Measurements from ENCODE around the gene USF1.
"Not testable (repeated sequence)": the region's sequence is repeated elsewhere in the genome, so short reads cannot be mapped to it uniquely, and the experiment has no call there.

The USF1 gene

GRCh38 chr1:161018631-161018930 is 27.2 kb downstream of the USF1 start:
- H3K36me3 ChIP-seq (ENCODE audit: insufficient read depth, low read length): no peaks in the 10 kb centered on the region

GRCh38 chr1:161017756-161018630 is 27.8 kb downstream of the USF1 start:
- H3K4me1 ChIP-seq (ENCODE audit: insufficient read depth, low read length): peaks cover 11% of the 10 kb centered on the region
- H2AFZ ChIP-seq (ENCODE audit: low read depth, low read length): no peak overlapping the region
- no peaks in the 10 kb centered on the region for H3K36me3 ChIP-seq (ENCODE audit: insufficient read depth, low read length)
- H3K4me2 ChIP-seq (ENCODE audit: insufficient read depth, low read length): no peak overlapping the region
- H3K27ac ChIP-seq (ENCODE audit: low read length): no peak overlapping the region
- H3K4me3 ChIP-seq (ENCODE audit: low read depth in 1 of 2, low read length in 2 of 2): no peak overlapping the region
- H3K9ac ChIP-seq (ENCODE audit: low read depth, low read length): no peak overlapping the region
- no peaks in the 10 kb centered on the region for H4K20me1 ChIP-seq (ENCODE audit: insufficient read depth, low read length)
- H3K79me2 ChIP-seq (ENCODE audit: insufficient read depth, low read length): no peaks in the 10 kb centered on the region
- TF ChIP-seq EZH2 (IDR thresholded peaks at IDR 0.05; ENCODE audit: borderline replicate concordance, low read depth, low read length, severe bottlenecking): no peak
- TF ChIP-seq, protein P1, sequence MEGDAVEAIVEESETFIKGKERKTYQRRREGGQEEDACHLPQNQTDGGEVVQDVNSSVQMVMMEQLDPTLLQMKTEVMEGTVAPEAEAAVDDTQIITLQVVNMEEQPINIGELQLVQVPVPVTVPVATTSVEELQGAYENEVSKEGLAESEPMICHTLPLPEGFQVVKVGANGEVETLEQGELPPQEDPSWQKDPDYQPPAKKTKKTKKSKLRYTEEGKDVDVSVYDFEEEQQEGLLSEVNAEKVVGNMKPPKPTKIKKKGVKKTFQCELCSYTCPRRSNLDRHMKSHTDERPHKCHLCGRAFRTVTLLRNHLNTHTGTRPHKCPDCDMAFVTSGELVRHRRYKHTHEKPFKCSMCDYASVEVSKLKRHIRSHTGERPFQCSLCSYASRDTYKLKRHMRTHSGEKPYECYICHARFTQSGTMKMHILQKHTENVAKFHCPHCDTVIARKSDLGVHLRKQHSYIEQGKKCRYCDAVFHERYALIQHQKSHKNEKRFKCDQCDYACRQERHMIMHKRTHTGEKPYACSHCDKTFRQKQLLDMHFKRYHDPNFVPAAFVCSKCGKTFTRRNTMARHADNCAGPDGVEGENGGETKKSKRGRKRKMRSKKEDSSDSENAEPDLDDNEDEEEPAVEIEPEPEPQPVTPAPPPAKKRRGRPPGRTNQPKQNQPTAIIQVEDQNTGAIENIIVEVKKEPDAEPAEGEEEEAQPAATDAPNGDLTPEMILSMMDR (IDR thresholded peaks at IDR 0.05; ENCODE audit: borderline replicate concordance, extremely low read depth, low read length, poor library complexity, severe bottlenecking): no peak
- no peaks in the 10 kb centered on the region for H3K27me3 ChIP-seq (ENCODE audit: insufficient read depth, low read length, poor library complexity)
- ATAC-seq (ENCODE audit: insufficient read depth, low read depth) (no peak), DNase-seq (no peak)
- no peaks in the 10 kb centered on the region for H3K9me3 ChIP-seq (ENCODE audit: insufficient read depth, low read length, severe bottlenecking)

More at GRCh38 chr1:161018631-161018930, 27.2 kb downstream of the USF1 start:
- peaks cover 5% of the 10 kb centered on the region for H3K4me1 ChIP-seq (ENCODE audit: insufficient read depth, low read length)
- no peak overlapping the region for H3K4me2 ChIP-seq (ENCODE audit: insufficient read depth, low read length)
- no peak overlapping the region for H3K4me3 ChIP-seq (ENCODE audit: low read depth in 1 of 2, low read length in 2 of 2)
- H2AFZ ChIP-seq (ENCODE audit: low read depth, low read length): no peak overlapping the region
- H3K27ac ChIP-seq (ENCODE audit: low read length): no peak overlapping the region
- TF ChIP-seq, protein P1 (IDR thresholded peaks at IDR 0.05; ENCODE audit: borderline replicate concordance, extremely low read depth, low read length, poor library complexity, severe bottlenecking): no peak
- no peak for TF ChIP-seq EZH2 (IDR thresholded peaks at IDR 0.05; ENCODE audit: borderline replicate concordance, low read depth, low read length, severe bottlenecking)
- H3K79me2 ChIP-seq (ENCODE audit: insufficient read depth, low read length): no peaks in the 10 kb centered on the region
- DNase-seq (no peak), ATAC-seq (ENCODE audit: insufficient read depth, low read depth) (no peak)
- H4K20me1 ChIP-seq (ENCODE audit: insufficient read depth, low read length): no peaks in the 10 kb centered on the region
- H3K27me3 ChIP-seq (ENCODE audit: insufficient read depth, low read length, poor library complexity): no peaks in the 10 kb centered on the region
- no peak overlapping the region for H3K9ac ChIP-seq (ENCODE audit: low read depth, low read length)
- H3K9me3 ChIP-seq (ENCODE audit: insufficient read depth, low read length, severe bottlenecking): no peaks in the 10 kb centered on the region

DNA sequence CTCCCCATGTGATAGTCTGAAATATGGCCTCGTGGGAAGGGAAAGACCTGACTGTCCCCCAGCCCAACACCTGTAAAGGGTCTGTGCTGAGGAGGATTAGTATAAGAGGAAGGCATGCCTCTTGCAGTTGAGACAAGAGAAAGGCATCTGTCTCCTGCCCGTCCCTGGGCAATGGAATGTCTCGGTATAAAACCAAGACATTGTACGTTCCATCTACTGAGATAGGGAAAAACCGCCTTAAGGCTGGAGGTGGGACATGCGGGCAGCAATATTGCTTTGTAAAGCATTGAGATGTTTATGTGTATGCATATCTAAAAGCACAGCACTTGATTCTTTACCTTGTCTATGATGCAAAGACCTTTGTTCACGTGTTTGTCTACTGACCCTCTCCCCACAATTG is 28.6 kb downstream of the USF1 start:
- not testable (repeated sequence) for H2AFZ ChIP-seq (ENCODE audit: low read depth, low read length); ATAC-seq (ENCODE audit: insufficient read depth, low read depth); H3K9ac ChIP-seq (ENCODE audit: low read depth, low read length); H3K9me3 ChIP-seq (ENCODE audit: insufficient read depth, low read length, severe bottlenecking); H3K27me3 ChIP-seq (ENCODE audit: insufficient read depth, low read length, poor library complexity); H3K36me3 ChIP-seq (ENCODE audit: insufficient read depth, low read length); H3K4me3 ChIP-seq (ENCODE audit: low read depth in 1 of 2, low read length in 2 of 2); H4K20me1 ChIP-seq (ENCODE audit: insufficient read depth, low read length); H3K79me2 ChIP-seq (ENCODE audit: insufficient read depth, low read length); H3K27ac ChIP-seq (ENCODE audit: low read length); DNase-seq; H3K4me2 ChIP-seq (ENCODE audit: insufficient read depth, low read length)
- H3K4me1 ChIP-seq (ENCODE audit: insufficient read depth, low read length): peaks cover 16% of the 10 kb centered on the region

DNA sequence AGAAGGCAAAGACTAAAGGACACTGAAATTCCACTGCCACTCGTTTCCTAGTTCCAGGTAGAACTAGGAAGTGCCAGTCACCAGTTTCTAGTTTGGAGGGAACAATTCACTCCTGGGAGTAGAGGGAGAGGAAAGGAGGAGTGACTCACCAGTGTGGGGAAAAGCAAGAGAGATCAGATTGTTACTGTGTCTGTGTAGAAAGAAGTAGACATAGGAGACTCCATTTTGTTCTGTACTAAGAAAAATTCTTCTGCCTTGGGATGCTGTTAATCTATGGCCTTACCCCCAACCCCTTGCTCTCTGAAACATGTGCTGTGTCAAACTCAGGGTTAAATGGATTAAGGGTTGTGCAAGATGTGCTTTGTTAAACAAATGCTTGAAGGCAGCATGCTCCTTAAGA is 29.1 kb downstream of the USF1 start:
- not testable (repeated sequence) for H3K9ac ChIP-seq (ENCODE audit: low read depth, low read length); H3K27ac ChIP-seq (ENCODE audit: low read length); H2AFZ ChIP-seq (ENCODE audit: low read depth, low read length); H3K4me2 ChIP-seq (ENCODE audit: insufficient read depth, low read length); ATAC-seq (ENCODE audit: insufficient read depth, low read depth); H3K9me3 ChIP-seq (ENCODE audit: insufficient read depth, low read length, severe bottlenecking); H3K4me3 ChIP-seq (ENCODE audit: low read depth in 1 of 2, low read length in 2 of 2); H3K79me2 ChIP-seq (ENCODE audit: insufficient read depth, low read length); H3K36me3 ChIP-seq (ENCODE audit: insufficient read depth, low read length); H3K27me3 ChIP-seq (ENCODE audit: insufficient read depth, low read length, poor library complexity); H4K20me1 ChIP-seq (ENCODE audit: insufficient read depth, low read length); DNase-seq
- peaks cover 16% of the 10 kb centered on the region for H3K4me1 ChIP-seq (ENCODE audit: insufficient read depth, low read length)

Measured in DND-41 (cell line).